Stimulated activated CD4-positive, alpha-beta T cell treated with anti-CD3 and anti-CD28 coated beads, Interleukin-4, amount 100 ng/mL, for 24 hours (primary cell): ENCODE results near the gene ITCH.
"Not testable (repeated sequence)": the region's sequence is repeated elsewhere in the genome, so short reads cannot be mapped to it uniquely, and the experiment has no call there.

Experiments
- DNase-seq: peaks from one replicate; pipeline ENCODE4 v3.0.0-alpha.2; 2020

The ITCH gene

DNA sequence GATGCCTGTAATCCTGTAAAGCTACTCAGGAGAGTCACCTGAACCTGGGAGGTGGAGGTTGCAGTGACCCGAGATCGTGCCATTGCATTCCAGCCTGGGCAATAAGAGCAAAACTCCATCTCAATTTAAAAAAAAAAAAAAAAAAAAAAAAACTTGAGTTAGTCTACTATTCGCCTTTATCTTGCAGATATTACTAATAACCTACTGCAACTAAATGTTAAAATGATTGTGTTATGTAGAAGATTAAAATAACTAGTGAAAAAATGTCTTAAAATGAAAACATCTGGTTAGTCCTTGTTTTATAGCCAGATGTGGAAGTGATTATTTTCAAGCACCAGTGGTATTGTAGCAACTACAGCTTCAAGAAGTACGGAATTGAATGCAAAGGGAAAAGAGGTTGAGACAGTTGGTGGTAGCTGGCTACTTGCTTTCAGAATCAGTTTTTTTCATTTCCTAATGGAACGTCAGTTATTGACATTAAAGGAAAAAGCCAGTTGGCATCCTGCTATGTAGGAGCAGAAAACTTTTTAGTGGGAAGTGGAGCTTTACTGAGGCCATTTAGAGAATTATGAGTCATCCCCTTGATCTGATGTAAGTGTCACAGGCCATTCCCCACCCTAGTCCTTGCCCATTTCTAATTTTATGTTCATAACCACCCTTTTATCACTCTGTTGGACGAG is 109.3 kb downstream of the ITCH start:
- DNase-seq, result no peak

DNA sequence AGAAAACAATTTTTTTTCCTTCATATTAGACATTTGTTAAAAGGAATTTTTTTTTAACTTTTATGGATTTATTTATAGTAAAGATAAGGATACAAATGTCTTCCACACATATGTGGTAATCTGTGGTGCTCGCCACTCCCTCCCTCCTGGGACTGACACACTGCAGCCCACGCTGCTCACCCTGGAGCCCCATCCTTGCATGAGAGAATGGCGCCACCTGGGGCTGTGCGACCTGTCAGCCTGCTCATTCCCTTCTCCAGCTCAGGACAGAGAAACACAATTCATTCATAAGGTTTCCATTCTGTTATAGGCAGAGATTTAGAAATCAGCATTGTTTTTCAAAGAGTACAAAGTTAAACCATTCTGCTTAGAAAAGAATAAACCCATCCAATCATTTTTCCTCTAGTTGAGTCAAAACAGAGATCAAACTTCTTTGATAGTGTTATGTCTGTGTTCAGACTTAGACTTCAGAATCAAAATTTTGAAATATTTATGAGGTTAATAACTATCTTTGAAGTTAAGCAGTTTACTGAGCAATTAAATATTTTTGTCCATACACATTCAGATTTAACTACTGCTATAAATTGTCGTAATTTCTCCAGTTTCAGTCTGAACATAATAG is 110.3 kb downstream of the ITCH start:
- peak; percentile 10 for DNase-seq

DNA sequence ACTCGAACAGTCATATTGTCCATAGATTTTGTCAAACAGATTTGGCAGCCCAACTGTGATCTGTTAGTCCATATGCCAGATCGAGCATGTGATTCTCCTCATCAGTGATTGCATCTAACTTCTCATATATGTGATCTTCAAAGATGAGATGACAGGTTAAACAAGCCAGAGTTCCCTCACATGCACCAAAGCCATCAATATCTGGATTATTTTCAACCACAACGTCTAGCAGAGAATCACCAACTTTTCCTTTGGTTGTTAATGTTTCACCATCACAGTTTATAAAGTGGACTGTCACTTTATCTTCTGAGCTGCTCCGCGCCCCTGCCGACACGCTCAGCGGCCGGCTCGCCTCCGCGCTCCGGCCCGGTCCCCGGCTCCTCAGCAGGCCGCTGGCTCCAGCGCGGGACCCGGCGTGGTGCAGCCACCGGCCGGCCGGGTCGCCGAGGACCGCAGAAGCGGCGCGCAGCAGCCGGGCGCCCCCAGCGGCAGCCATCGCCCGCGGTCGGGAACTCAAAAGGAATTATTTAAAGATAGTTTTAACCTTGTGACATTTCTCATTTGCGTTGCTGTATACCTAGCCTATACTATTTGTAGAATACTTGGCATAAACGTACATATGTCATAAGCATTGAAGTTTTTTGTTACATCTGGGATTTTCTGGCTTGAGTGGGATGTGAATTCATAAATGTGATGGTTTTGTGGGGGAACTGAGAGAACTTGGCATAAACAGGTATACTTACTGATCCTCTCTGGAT is 113.1 kb downstream of the ITCH start:
- peak; percentile 15 for DNase-seq

DNA sequence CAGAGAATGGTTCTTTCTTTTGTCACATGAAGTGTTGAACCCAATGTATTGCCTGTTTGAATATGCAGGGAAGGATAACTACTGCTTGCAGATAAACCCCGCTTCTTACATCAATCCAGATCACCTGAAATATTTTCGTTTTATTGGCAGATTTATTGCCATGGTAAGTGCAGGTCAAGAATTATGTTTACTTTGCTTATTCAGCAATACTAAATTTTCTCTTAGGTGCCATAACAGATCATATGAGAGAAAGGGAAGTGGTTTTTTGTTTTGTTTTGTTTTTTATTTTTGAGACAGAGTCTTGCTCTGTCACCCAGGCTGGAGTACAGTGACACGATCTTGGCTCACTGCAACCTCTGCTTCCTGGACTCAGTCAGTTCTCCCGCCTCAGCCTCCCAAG is 116.6 kb downstream of the ITCH start:
- DNase-seq, result no peak

DNA sequence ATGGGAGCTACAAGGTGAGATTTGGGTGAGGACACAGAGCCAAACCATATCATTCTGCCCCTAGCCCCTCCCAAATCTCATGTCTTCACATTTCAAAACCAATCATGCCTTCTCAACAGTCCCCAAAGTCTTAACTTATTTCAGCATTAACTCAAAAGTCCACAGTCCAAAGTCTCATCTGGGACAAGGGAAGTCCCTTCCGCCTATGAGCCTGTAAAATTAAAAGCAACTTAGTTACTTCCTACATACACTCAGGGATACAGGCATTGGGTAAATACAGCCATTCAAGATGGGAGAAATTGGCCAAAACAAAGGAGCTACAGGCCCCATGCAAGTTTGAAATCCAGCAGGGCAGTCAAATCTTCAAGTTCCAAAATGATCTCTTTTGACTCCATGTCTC is 119.1 kb downstream of the ITCH start:
- DNase-seq, result not testable (repeated sequence)

DNA sequence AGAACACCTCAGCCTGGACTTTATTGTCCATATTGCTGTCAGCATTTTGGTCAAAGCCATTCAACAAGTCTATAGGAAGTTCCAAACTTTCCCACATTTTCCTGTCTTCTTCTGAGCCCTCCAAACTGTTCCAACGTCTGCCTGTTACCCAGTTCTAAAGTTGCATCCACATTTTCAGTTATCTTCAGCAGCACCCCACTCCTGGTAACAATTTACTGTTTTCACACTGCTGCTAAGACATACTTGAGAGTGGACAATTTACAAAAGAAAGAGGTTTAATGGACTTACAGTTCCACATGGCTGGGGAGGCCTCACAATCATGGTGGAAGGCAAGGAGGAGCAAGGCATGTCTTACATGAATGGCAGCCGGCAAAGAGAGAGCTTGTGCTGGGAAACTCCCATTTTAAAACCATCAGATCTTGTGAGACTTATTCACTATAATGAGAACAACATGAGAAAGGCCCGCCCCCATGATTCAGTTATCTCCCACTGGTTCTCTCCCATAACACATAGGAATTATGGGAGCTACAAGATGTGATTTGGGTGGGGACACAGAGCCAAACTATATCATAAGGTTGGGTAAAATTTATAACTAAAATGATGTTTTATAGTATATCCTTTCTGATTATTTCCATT is 120.6 kb downstream of the ITCH start:
- not testable (repeated sequence) for DNase-seq

DNA sequence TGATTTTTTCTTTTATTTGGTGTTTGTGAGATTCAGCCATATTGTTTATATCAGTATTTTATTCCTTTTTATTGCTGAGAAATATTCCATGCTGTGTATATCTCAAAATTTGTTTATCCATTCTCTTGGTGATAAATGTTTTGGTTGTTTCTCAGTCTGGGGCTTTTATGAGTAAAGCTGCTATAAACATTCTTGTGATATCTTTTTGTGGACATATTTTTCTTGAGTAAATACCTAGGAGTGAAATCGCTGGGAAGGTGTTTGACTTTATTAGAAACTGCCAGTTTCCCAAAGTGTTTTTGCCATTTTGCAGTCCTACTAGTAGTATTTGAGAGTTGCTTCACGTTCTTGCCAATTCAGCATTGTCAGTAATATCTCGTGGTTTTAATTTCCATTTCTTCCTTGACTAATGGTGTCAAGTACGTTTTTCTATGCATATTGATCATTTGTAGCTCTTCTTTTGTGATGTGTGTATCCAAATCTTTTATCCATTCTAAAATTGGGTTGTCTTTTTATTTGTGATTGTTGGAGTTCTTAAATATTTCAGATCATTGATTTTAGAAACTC is 122.1 kb downstream of the ITCH start:
- DNase-seq, result no peak

DNA sequence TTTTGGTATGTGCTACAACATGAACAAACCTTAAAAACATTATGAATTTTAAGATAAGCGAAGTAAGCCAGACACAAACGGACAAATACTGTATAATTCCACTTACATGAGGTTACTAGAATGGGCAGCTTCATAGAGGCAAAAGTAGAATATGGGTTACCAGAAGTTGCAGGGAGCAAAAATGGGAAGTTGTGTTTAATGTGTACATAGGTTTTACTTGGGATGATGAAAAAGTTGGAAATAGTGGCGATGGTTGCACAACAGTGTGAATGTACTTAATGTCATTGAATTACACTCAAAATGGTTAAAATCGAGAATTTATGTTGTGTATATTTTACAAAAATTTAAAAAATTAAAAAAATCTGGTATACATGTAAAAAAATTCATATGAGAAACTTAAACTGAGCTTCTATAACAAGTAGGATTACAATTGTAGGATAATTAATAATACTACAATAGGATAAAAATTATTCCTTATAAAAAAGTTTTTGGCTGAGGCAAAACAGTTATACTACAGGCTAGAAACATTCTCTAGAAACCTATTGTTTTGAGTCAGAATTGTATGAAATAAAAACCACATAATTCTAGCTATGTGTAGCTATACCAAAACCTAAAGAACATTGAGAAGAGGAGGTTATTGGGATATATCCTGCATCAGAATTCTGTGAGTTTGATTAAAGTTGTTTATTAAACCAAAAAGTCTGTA is 128.3 kb downstream of the ITCH start:
- DNase-seq, result no peak

DNA sequence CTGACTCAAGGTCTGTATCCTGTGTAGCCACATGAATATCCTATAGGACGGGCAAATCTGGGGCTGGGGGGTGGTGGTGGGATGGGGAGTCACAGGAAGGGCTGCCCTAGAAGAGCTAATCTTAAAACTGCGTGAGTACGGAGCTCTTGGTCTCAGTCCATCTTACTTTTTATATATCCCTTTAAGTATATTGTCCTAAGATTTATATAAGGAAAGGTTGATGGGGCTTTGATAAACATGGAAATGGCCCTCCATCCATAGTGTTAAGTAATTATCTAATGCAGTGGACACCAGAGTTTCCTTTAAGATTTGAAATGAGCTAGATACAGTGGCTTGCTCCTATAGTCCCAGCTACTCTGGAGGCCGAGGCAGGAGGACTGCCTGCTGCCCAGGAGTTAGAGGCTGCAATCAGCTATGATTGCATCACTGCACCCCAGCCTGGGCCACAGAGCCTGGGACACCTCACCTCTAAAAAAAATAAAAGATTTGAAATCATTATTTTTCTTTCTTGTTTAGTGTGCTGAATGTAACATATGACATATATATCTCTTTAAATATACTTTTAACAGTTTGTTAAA is 128.9 kb downstream of the ITCH start:
- DNase-seq, result no peak

DNA sequence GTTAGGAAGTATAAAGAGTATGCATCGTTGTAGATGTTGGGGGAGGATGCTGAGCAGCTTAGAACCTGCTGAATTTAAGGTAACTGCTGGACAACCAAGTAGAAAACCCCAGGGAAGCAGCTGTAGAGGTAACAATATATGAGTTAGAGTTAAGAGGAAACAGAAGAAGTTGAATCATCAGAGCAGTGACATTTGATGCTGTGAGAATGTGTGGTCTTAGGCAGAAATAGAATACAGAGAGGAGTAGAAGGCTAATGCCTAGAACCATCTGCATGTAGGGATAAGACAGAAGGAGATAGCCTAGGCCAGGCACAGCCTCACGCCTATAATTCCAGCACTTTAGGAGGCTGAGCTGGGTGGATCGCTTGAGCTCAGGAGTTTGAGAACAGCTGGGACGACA is 130.6 kb downstream of the ITCH start:
- DNase-seq, result no peak

DNA sequence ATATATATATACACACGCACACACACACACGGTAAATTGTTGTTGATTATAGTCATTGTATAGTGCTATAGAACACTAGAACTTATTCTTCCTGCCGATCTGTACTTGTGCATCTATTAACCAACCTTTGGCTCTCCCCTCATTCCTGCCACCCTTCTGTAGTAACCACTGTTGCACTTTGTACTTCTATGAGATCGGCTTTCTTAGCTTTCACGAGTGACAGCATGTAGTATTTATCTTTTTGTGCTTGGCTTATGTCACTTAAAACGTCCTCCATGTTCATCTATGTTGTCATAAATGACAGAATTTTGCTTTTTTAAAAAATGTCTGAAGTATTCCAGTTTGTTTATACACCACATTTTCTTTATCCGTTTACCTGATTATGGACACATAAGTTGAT is 132.2 kb downstream of the ITCH start:
- no peak for DNase-seq

DNA sequence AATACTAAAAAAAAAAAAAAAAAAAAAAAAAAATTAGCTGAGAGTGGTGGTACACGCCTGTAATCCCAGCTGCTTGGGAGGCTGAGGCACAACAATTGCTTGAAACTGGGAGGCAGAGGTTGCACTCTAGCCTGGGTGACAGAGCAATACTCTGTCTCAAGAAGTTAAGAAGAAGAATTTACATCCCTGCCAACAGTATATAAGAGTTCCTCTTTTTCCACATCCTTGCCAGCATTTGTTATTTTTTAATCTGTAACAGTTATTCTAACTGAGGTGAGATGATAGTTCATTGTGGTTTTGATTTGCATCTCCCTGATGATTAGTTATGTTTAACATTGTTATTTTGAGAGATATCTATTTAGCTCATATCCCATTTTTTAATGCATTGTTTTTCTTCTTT is 132.8 kb downstream of the ITCH start:
- no peak for DNase-seq

DNA sequence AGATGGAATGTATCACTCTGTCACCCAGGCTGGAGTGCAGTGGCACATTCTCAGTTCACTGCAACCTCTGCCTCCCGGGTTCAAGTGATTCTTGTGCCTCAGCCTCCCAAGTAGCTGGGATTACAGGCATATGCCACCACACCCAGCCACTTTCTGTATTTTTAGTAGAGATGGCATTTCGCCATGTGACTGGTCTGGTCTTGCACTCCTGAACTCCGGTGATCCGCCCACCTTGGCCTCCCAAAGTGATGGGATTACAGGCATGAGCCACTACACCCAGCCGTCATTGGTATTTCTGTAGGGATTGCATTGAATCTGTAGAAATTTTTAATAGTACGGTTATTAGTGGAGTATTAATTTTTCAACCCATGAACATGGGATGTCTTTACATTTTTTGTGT is 134.5 kb downstream of the ITCH start:
- DNase-seq, result not testable (repeated sequence)

DNA sequence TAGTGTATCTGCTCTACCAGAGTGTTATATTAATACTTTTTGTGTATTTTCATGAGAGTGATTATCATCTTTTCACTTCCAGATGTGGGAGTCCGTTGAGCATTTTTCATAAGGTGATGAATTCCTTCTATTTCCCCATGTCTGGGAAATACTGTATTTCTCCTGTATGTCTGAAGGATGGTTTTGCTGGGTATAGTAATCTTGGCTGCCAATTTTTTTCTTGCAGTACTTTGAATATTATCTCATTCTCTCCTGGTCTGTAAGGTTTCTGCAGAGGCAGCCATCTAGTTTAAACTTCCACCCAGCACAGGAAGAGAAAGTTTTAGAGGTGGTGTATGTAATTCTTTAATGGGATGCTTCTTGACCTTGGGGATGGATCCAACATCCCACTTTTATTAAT is 137.8 kb downstream of the ITCH start:
- no peak for DNase-seq

DNA sequence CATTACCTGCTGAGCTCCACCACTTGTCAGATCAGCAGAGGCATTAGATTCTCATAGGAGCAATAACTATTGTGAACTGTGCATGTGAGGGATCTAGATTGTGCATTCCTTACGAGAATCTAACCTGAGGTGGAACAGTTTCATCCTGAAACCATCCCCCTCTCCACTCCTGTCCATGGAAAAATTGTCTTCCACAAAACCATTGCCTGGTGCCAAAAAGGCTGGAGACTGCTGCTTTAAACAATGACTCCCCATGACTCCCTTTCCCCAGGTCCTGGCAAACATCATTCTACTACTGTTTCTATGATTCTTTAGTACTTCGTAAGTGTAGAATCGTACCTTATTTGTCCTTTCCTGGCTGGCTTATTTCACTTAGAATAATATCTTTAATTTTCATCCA is 143.4 kb downstream of the ITCH start:
- DNase-seq, result no peak

DNA sequence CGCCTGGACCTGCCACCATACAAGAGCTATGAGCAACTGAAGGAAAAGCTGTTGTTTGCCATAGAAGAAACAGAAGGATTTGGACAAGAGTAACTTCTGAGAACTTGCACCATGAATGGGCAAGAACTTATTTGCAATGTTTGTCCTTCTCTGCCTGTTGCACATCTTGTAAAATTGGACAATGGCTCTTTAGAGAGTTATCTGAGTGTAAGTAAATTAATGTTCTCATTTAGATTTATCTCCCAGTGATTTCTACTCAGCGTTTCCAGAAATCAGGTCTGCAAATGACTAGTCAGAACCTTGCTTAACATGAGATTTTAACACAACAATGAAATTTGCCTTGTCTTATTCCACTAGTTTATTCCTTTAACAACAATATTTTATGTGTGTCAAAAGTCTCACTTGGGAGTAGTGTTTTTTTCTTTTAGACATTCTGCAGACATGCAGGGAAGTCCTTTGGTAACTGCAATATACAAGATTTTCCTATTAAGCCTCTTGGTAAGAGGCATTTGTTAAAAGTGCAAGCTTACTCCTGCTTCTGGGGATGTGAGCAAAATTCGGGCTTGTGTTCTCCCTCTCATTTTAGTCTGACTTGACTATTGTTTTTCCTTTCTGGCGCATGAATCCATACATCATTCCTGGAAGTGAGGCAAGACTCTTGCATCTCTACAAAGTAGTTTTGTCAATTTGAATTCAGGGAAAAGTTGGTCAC is 144.8 kb downstream of the ITCH start:
- no peak for DNase-seq

DNA sequence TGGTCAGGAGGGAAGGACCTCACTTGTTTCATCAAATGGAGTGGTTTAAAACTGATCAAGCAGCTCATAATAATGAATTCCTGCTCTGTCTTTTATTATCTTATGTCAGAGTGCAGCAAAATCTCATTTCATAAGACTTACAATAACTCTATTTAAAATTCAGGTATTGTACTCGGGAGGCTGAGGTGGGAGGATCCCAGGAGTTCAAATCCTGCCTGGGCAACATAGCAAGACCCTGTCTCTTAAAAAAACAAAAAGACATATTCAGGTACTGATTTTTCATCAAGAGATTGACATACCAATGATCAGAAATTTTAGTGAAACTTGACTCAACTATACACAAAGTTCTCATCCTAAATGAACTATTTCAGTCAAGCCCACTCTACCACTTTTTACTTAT is 147.5 kb downstream of the ITCH start:
- DNase-seq, result no peak

DNA sequence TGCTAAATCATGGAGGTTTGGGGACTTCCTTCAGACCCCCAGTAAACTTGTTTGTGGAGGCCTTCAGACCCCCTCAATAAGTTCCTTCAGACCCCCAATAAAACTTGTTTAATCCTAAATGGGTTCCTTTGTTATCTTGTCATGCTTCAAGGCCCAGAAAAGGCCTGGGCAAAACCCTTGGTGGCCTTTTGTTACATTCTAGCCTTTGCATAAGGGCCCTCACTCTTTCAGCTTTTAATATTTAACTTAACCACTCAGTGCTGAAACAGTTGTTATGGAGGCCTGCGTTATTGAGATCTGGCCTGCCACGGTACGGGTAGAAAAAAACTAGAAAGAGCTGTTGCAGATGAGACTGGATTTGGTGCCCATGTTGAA is 148.8 kb downstream of the ITCH start:
- DNase-seq, result no peak

DNA sequence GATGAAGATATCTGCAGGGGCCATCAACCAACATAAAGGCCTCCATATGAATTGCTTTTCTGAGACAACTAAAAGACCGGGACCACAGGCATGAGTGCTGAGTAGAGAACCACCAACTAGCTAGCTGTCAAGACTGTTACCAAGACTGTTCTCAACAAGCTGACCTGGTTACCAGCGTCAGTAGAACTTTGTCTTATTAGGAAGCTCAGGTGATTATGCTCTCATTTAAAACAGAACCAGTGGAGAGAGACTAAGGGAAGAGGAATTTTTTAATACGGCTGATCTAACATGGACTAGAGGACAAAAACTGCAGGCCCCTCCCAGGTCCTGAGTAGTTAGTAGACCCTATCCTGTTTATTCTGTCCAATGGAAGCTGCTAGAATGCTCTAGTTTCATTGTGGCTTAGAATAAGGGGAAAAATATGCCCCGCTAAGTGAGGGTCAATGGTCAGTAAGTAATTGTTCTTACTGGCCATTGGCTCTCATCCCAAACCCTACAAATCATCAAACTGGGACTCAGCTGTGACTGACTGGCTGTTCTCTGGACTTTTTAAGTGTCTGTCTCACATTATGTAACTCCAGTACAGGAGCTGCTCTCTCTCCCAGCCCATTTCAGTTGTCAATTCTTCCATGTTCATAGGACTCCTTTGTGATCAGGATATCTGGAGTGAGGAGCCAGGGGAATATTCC is 149.3 kb downstream of the ITCH start:
- DNase-seq, result no peak

DNA sequence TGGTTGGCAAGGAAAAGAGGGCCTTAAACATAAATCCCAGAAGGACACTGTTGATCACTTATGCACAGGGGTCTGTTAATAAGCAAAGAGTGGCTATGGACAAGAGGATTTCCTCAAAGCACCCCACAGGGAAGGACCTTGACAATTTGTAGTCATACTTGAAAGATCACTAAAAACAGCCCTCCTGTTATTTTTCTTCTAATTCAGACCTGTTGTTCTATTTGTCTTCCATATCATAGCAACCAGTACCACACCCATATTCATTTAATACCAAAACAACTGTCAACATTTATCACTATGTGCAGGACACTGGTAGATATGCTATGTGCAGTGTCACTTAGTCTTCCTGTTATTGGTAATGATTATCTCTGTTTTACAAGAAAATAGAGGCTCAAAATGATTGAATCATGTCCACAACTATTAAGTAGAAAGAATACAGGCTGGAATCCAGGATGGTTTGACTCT is 149.9 kb downstream of the ITCH start:
- no peak for DNase-seq

DNA sequence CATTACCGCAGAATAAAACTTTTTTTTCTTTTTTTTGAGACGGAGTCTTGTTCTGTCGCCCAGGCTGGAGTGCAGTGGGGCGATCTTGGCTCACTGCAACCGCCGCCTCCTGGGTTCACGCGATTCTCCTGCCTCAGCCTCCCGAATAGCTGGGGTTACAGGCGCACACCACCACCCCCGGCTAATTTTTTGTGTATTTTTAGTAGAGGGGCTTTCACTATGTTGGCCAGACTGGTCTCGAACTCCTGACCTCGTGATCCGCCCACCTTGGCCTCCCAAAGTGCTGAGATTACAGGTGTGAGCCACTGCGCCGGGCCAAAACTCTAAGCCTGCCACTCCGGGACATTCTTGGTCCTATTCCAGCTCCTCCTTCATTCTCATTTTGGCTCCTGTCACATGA is 151.0 kb downstream of the ITCH start:
- not testable (repeated sequence) for DNase-seq
